ENCODE data around the gene ADCY7. TPM values are rescaled to one million over a fixed set of nuclear protein-coding genes. Genes with fewer than 3 reads are reported as not detected.
A peak's percentile ranks its signal among the peaks of the same experiment; 100 is the strongest.

The ADCY7 gene
- total and polyA plus RNA-seq, 12 donors, result 2.8 to 44.4 (median 17.5) TPM

DNA sequence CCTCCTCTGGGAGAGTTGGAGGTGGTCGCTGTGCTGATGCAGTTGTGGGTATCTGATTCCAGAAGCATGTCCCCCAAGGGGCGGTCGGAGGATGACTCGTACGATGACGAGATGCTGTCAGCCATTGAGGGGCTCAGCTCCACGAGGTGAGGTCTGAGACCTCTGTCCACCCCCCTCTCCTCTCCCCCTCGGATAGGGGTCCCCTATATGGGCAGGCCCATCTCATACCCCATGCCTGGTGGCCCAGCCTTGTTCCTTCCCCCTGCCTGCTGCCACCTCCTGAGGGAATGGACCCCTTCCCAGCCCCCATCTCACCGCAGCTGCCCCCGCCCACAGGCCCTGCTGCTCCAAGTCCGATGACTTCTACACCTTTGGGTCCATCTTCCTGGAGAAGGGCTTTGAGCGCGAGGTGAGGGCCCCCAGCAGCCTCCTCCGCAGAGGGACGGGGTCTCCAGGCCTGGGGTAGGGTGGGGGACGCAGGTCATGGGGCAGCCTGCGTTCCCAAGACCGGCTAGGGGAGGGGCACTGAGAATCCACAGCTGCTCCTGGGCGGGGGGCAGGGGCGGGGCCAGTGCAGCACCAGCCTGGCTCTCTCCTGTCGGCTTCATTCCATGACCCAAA is 39.2 kb downstream of the ADCY7 start:
- intact Hi-C loops (cut with DNase I), result no loop called here
- 82 to 94% (median 91%) methylated on average over 9 to 21 of the region's 21 CpGs for WGBS, 4 donors
- H3K4me3 ChIP-seq, result no peak overlapping the region
- H3K36me3 ChIP-seq (replicated peaks in 1 of 2), result no peaks in the 10 kb centered on the region
- no peaks in the 10 kb centered on the region for H3K9me3 ChIP-seq (replicated peaks in 1 of 3)
- H3K4me1 ChIP-seq (replicated peaks in 1 of 2), result peaks cover 0 to 11% of the 10 kb centered on the region in 2 donors
- DNase-seq, result peak in 4 of 7 donors; percentile 7 to 44 (median 14)
- no peak overlapping the region for H3K27ac ChIP-seq
- H3K27me3 ChIP-seq, result no peaks in the 10 kb centered on the region
- no peak for TF ChIP-seq POLR2A (IDR thresholded peaks at IDR 0.05)
- TF ChIP-seq, protein P1, sequence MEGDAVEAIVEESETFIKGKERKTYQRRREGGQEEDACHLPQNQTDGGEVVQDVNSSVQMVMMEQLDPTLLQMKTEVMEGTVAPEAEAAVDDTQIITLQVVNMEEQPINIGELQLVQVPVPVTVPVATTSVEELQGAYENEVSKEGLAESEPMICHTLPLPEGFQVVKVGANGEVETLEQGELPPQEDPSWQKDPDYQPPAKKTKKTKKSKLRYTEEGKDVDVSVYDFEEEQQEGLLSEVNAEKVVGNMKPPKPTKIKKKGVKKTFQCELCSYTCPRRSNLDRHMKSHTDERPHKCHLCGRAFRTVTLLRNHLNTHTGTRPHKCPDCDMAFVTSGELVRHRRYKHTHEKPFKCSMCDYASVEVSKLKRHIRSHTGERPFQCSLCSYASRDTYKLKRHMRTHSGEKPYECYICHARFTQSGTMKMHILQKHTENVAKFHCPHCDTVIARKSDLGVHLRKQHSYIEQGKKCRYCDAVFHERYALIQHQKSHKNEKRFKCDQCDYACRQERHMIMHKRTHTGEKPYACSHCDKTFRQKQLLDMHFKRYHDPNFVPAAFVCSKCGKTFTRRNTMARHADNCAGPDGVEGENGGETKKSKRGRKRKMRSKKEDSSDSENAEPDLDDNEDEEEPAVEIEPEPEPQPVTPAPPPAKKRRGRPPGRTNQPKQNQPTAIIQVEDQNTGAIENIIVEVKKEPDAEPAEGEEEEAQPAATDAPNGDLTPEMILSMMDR (IDR thresholded peaks at IDR 0.05), result no peak

DNA sequence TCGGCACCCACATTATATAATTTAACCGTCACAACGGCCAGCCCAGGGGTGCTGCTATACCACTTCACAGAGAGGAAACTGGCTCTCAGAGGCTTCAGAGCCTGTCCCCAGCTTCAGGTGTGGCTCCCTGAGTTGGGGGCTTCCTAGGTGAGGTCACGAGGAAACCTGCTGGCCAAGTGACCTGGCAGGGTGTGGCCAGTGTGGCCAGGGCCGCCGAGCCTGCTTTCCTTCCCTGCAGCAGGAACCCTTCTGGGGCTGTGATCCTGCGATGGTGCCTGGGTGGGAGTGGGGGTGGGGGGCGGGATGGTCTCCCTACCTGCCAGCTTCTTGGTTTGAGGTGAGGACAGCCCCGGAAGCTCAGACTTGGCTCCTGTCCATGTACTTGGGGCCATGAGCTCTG is 39.9 kb downstream of the ADCY7 start:
- H3K9me3 ChIP-seq (replicated peaks in 1 of 3), result no peaks in the 10 kb centered on the region
- WGBS, 4 donors, result 72 to 75% (median 74%) methylated on average over 5 to 9 of the region's 9 CpGs
- peak in 4 of 7 donors; percentile 4 to 25 (median 12) for DNase-seq
- H3K36me3 ChIP-seq (replicated peaks in 1 of 2), result no peaks in the 10 kb centered on the region
- intact Hi-C loops (cut with DNase I), result no loop called here
- H3K4me3 ChIP-seq, result no peak overlapping the region
- no peak overlapping the region for H3K27ac ChIP-seq
- peaks cover 0 to 12% of the 10 kb centered on the region in 2 donors for H3K4me1 ChIP-seq (replicated peaks in 1 of 2)
- H3K27me3 ChIP-seq, result no peaks in the 10 kb centered on the region
- no peak for TF ChIP-seq POLR2A (IDR thresholded peaks at IDR 0.05)
- TF ChIP-seq, protein P1 (IDR thresholded peaks at IDR 0.05), result no peak

DNA sequence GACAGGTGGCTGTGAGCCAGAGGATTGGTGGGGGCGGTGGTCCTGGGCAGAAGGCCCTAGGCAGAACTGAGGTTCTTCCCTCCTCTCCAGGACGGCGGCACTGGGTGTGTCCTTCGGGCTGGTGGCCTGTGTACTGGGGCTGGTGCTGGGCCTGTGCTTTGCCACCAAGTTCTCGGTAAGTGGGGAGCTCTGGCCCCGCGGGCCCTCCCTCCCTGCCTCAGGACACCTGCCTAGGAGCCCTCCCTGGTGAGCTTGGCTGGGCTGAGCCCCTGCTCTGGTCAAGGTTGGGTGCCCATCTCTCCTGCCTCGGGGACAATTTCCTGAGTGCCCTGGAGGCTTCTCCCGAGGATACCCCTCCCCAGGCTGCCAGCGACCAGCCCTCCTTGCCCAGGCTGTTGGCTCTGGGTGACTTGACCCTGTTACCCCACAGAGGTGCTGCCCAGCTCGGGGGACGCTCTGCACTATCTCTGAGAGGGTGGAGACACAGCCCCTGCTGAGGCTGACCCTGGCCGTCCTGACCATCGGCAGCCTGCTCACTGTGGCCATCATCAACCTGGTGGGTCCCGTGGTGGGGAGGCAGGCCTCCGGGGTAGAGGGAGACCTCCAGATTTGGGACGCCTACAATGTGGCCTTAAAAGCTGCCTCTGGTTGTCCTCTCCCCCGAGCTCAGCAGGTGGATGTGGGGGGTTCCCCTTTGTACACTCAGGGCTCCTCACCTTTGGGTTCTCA is 42.0 kb downstream of the ADCY7 start:
- peak in 4 of 7 donors; percentile 10 to 43 (median 16) for DNase-seq
- H3K9me3 ChIP-seq (replicated peaks in 1 of 3), result no peaks in the 10 kb centered on the region
- H3K27me3 ChIP-seq, result no peaks in the 10 kb centered on the region
- no peak overlapping the region for H3K4me3 ChIP-seq
- intact Hi-C loops (cut with DNase I), result no loop called here
- TF ChIP-seq, protein P1 (IDR thresholded peaks at IDR 0.05), result no peak
- TF ChIP-seq POLR2A (IDR thresholded peaks at IDR 0.05), result no peak
- peaks cover 0 to 12% of the 10 kb centered on the region in 2 donors for H3K4me1 ChIP-seq (replicated peaks in 1 of 2)
- peaks cover 0 to 9% of the 10 kb centered on the region in 2 donors for H3K36me3 ChIP-seq (replicated peaks in 1 of 2)
- WGBS, 4 donors, result 91 to 95% (median 94%) methylated on average over 8 to 18 of the region's 18 CpGs; no CpG with 5 or more reads in 1 of the 4 donors
- no peak overlapping the region for H3K27ac ChIP-seq

DNA sequence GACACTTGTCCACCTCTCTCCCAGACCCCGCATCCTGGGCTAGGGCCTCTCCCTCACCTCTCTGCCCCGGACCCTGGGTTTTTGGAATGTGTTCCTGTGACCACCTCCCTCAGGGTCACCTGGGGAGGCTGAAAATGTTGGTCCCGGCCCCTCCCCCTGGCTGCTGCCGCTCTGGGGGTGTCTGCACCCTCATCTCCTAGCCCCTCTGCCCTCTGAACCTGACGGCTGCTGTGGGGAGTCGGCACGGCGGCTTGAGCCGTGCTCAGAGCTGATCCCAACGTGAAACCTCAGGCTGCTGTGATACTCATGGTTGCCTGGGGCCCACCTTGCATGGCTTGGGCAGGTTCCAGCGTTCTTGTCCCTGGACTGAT is 42.8 kb downstream of the ADCY7 start:
- intact Hi-C loops (cut with DNase I), result no loop called here
- Histone ChIP-seq H3K4me3 (no peak overlapping the region), H3K4me1 (replicated peaks in 1 of 2) (peaks cover 0 to 12% of the 10 kb centered on the region in 2 donors), H3K27me3 (no peaks in the 10 kb centered on the region), H3K36me3 (replicated peaks in 1 of 2) (peaks cover 0 to 14% of the 10 kb centered on the region in 2 donors), H3K9me3 (replicated peaks in 1 of 3) (no peaks in the 10 kb centered on the region), H3K27ac (no peak overlapping the region)
- DNase-seq, result peak in 2 of 7 donors; percentile 12 to 46
- no peak for TF ChIP-seq POLR2A (IDR thresholded peaks at IDR 0.05)
- TF ChIP-seq, protein P1 (IDR thresholded peaks at IDR 0.05), result no peak
- WGBS, 4 donors, result 82 to 100% (median 86%) methylated on average over 2 to 11 of the region's 11 CpGs
